ENCODE results near the gene DOK4. TPM values are rescaled to one million over a fixed set of nuclear protein-coding genes. Genes with fewer than 3 reads are reported as not detected.

DOK4 gene
- total RNA-seq, 1 experiment from 2014 or later, result 122 TPM

- ChIA-PET POLR2A (interaction anchor here (0.7 to 1.0 kb wide), 2 partner anchors 8 to 58 kb away, joined by 3 to 4 read pairs; partner anchors contain the start of gene POLR2C), CTCF (interaction anchor here (0.5 to 3.4 kb wide), 14 partner anchors 9 to 332 kb away, joined by 3 to 35 read pairs (median 6); partner anchors contain the start of genes CIAPIN1, COQ9, DOK4 and POLR2C)
- Histone ChIP-seq H3K9me3 (no peaks in the 10 kb centered on the region), H3K36me3 (ENCODE audit: control insufficient read depth, insufficient read depth, low read length) (no peaks in the 10 kb centered on the region; the same call in 1 of the 2 replicates), H3K27me3 (replicated peaks; ENCODE audit: control insufficient read depth, insufficient read depth, low read length) (no peaks in the 10 kb centered on the region), H3K4me1 (peaks cover 13% of the 10 kb centered on the region), H3K4me3 (ENCODE audit: low read depth, low read length) (no peak overlapping the region)
- TF ChIP-seq CTCF (IDR thresholded peaks at IDR 0.05; ENCODE audit: insufficient read depth in 1 of 2, low read depth in 1 of 2, low read length in 1 of 2, severe bottlenecking in 1 of 2, unreplicated experiment in 1 of 2), result peak; percentile 96 to 99
- BruUV-seq (replicated peaks), result no TSS peak
- Mint-ChIP-seq H3K36me3 (ENCODE audit: insufficient read depth, unreplicated experiment) (peaks cover 8% of the 10 kb centered on the region), H3K4me1 (ENCODE audit: low read depth, unreplicated experiment) (peaks cover 19% of the 10 kb centered on the region), H3K27ac (ENCODE audit: unreplicated experiment) (peak overlapping the region; percentile 61), H3K27me3 (ENCODE audit: insufficient read depth, unreplicated experiment) (no peaks in the 10 kb centered on the region), H3K9me3 (ENCODE audit: unreplicated experiment) (no peaks in the 10 kb centered on the region), H3K4me3 (ENCODE audit: unreplicated experiment) (no peak overlapping the region)
- intact Hi-C loops (cut with micrococcal nuclease; ENCODE audit: unreplicated experiment), result loop anchor here (1.0 kb wide), 4 partner anchors 40 to 220 kb away; partner anchors contain the start of gene POLR2C
- DNase-seq, result peak; percentile 85 to 92
Measured at GRCh38 chr16:57519796-57520360, 33.6 kb upstream of the DOK4 start.

- Mint-ChIP-seq H3K9me3 (ENCODE audit: unreplicated experiment) (no peaks in the 10 kb centered on the region), H3K27ac (ENCODE audit: unreplicated experiment) (peak overlapping the region; percentile 54), H3K4me3 (ENCODE audit: unreplicated experiment) (no peak overlapping the region), H3K36me3 (ENCODE audit: insufficient read depth, unreplicated experiment) (peaks cover 8% of the 10 kb centered on the region), H3K27me3 (ENCODE audit: insufficient read depth, unreplicated experiment) (no peaks in the 10 kb centered on the region), H3K4me1 (ENCODE audit: low read depth, unreplicated experiment) (peaks cover 19% of the 10 kb centered on the region)
- H3K4me1 ChIP-seq, result peaks cover 15% of the 10 kb centered on the region
- H3K27me3 ChIP-seq (replicated peaks; ENCODE audit: control insufficient read depth, insufficient read depth, low read length), result no peaks in the 10 kb centered on the region
- no peak for TF ChIP-seq CTCF (IDR thresholded peaks at IDR 0.05; ENCODE audit: insufficient read depth in 1 of 2, low read depth in 1 of 2, low read length in 1 of 2, severe bottlenecking in 1 of 2, unreplicated experiment in 1 of 2)
- no TSS peak for BruUV-seq (replicated peaks)
- CTCF ChIA-PET, result interaction anchor here (0.6 to 3.4 kb wide), 9 partner anchors 9 to 101 kb away, joined by 3 to 35 read pairs (median 9); partner anchors contain the start of genes CIAPIN1, COQ9, DOK4 and POLR2C
- no peak for DNase-seq
- H3K36me3 ChIP-seq (ENCODE audit: control insufficient read depth, insufficient read depth, low read length), result no peaks in the 10 kb centered on the region; the same call in 1 of the 2 replicates
- no peak overlapping the region for H3K4me3 ChIP-seq (ENCODE audit: low read depth, low read length)
- H3K9me3 ChIP-seq, result no peaks in the 10 kb centered on the region
- intact Hi-C loops (cut with micrococcal nuclease; ENCODE audit: unreplicated experiment), result loop anchor here (1.0 kb wide), 4 partner anchors 39 to 219 kb away; partner anchors contain the start of gene POLR2C
- POLR2A ChIA-PET, result no interaction called here
Measured at GRCh38 chr16:57518922-57519321, 32.6 kb upstream of the DOK4 start.

GRCh38 chr16:57518520-57518919 lies 32.2 kb upstream of the DOK4 start:
- no peak for DNase-seq
- Histone ChIP-seq H3K36me3 (ENCODE audit: control insufficient read depth, insufficient read depth, low read length) (no peaks in the 10 kb centered on the region; the same call in 1 of the 2 replicates), H3K9me3 (no peaks in the 10 kb centered on the region), H3K4me1 (peaks cover 19% of the 10 kb centered on the region), H3K4me3 (ENCODE audit: low read depth, low read length) (no peak overlapping the region), H3K27me3 (replicated peaks; ENCODE audit: control insufficient read depth, insufficient read depth, low read length) (no peaks in the 10 kb centered on the region)
- Mint-ChIP-seq H3K4me1 (ENCODE audit: low read depth, unreplicated experiment) (peaks cover 19% of the 10 kb centered on the region), H3K27ac (ENCODE audit: unreplicated experiment) (peak overlapping the region; percentile 54), H3K4me3 (ENCODE audit: unreplicated experiment) (no peak overlapping the region), H3K27me3 (ENCODE audit: insufficient read depth, unreplicated experiment) (no peaks in the 10 kb centered on the region), H3K9me3 (ENCODE audit: unreplicated experiment) (no peaks in the 10 kb centered on the region), H3K36me3 (ENCODE audit: insufficient read depth, unreplicated experiment) (peaks cover 8% of the 10 kb centered on the region)
- no TSS peak for BruUV-seq (replicated peaks)
- intact Hi-C loops (cut with micrococcal nuclease; ENCODE audit: unreplicated experiment), result no loop called here
- POLR2A ChIA-PET, result no interaction called here
- TF ChIP-seq CTCF (IDR thresholded peaks at IDR 0.05; ENCODE audit: insufficient read depth in 1 of 2, low read depth in 1 of 2, low read length in 1 of 2, severe bottlenecking in 1 of 2, unreplicated experiment in 1 of 2), result no peak
- CTCF ChIA-PET, result interaction anchor here (0.6 to 3.4 kb wide), 7 partner anchors 10 to 101 kb away, joined by 3 to 35 read pairs (median 10); partner anchors contain the start of genes DOK4 and POLR2C
